IPS-20b (cell line): Measurements from ENCODE around the gene CDC23.
"Not testable (repeated sequence)": the region's sequence is repeated elsewhere in the genome, so short reads cannot be mapped to it uniquely, and the experiment has no call there.

Source experiments
- H3K27ac ChIP-seq: one replicate; pipeline ENCODE4 v1.5.1; 2013; ENCODE audit warnings: low read length
- H3K27me3 ChIP-seq: 2 replicates; pipeline ENCODE4 v1.6.1; 2013; ENCODE audit warnings: mild to moderate bottlenecking, low read length, inconsistent platforms; ENCODE audit not compliant: insufficient read depth
- H3K36me3 ChIP-seq: 2 replicates; pipeline ENCODE4 v1.6.1; 2013; ENCODE audit warnings: low read depth, mild to moderate bottlenecking, inconsistent platforms, low read length, moderate library complexity; ENCODE audit not compliant: insufficient read depth
- H3K4me1 ChIP-seq: 2 replicates; pipeline ENCODE4 v1.6.1; 2013; ENCODE audit warnings: mild to moderate bottlenecking, control low read depth, inconsistent platforms, low read length, moderate library complexity; ENCODE audit not compliant: insufficient read depth
- H3K4me3 ChIP-seq: 2 replicates; pipeline ENCODE4 v1.5.1; 2013; ENCODE audit warnings: mild to moderate bottlenecking, low read length, inconsistent platforms
- H3K9ac ChIP-seq: 2 replicates; pipeline ENCODE4 v1.6.1; 2013; ENCODE audit warnings: low read depth, mild to moderate bottlenecking, inconsistent platforms, low read length, moderate library complexity
- H3K9me3 ChIP-seq: 2 replicates; pipeline ENCODE4 v1.6.1; 2013; ENCODE audit warnings: mild to moderate bottlenecking, low read depth, low read length, inconsistent platforms; ENCODE audit not compliant: insufficient read depth

Gene CDC23

GRCh38 chr5:138170299-138170698 is 42.8 kb downstream of the CDC23 start:
- Histone ChIP-seq H3K27ac (no peak overlapping the region), H3K27me3 (no peaks in the 10 kb centered on the region), H3K9ac (no peak overlapping the region), H3K4me1 (no peaks in the 10 kb centered on the region), H3K36me3 (peaks cover 94% of the 10 kb centered on the region), H3K4me3 (no peak overlapping the region), H3K9me3 (no peaks in the 10 kb centered on the region)

- no peak overlapping the region for H3K27ac ChIP-seq
- no peaks in the 10 kb centered on the region for H3K27me3 ChIP-seq
- peaks cover 95% of the 10 kb centered on the region for H3K36me3 ChIP-seq
- no peak overlapping the region for H3K4me3 ChIP-seq
- no peaks in the 10 kb centered on the region for H3K9me3 ChIP-seq
- no peak overlapping the region for H3K9ac ChIP-seq
- no peaks in the 10 kb centered on the region for H3K4me1 ChIP-seq
Measured at GRCh38 chr5:138169124-138169523, 44.0 kb downstream of the CDC23 start.

GRCh38 chr5:138163721-138164120 is 49.4 kb downstream of the CDC23 start:
- Histone ChIP-seq H3K27me3 (no peaks in the 10 kb centered on the region), H3K9ac (no peak overlapping the region), H3K27ac (no peak overlapping the region), H3K36me3 (peaks cover 100% of the 10 kb centered on the region), H3K4me1 (no peaks in the 10 kb centered on the region), H3K9me3 (no peaks in the 10 kb centered on the region), H3K4me3 (no peak overlapping the region)

GRCh38 chr5:138160706-138161105 is 52.4 kb downstream of the CDC23 start:
- H3K27ac ChIP-seq = no peak overlapping the region
- H3K27me3 ChIP-seq = no peaks in the 10 kb centered on the region
- no peaks in the 10 kb centered on the region for H3K4me1 ChIP-seq
- peaks cover 95% of the 10 kb centered on the region for H3K36me3 ChIP-seq
- H3K9me3 ChIP-seq = no peaks in the 10 kb centered on the region
- H3K9ac ChIP-seq = no peak overlapping the region
- no peak overlapping the region for H3K4me3 ChIP-seq

GRCh38 chr5:138159666-138160065 is 53.5 kb downstream of the CDC23 start:
- peaks cover 84% of the 10 kb centered on the region for H3K36me3 ChIP-seq

GRCh38 chr5:138157626-138158025 is 55.5 kb downstream of the CDC23 start:
- H3K27me3 ChIP-seq = no peaks in the 10 kb centered on the region
- no peak overlapping the region for H3K4me3 ChIP-seq
- no peak overlapping the region for H3K27ac ChIP-seq
- no peaks in the 10 kb centered on the region for H3K4me1 ChIP-seq
- peaks cover 64% of the 10 kb centered on the region for H3K36me3 ChIP-seq
- H3K9me3 ChIP-seq = no peaks in the 10 kb centered on the region
- no peak overlapping the region for H3K9ac ChIP-seq

More at GRCh38 chr5:138159666-138160065, 53.5 kb downstream of the CDC23 start:
- Histone ChIP-seq H3K27ac (no peak overlapping the region), H3K4me1 (no peaks in the 10 kb centered on the region), H3K9ac (no peak overlapping the region), H3K4me3 (no peak overlapping the region), H3K27me3 (no peaks in the 10 kb centered on the region), H3K9me3 (no peaks in the 10 kb centered on the region)

- H3K4me3 ChIP-seq, H3K27ac ChIP-seq: not testable (repeated sequence)
- H3K36me3 ChIP-seq = peaks cover 47% of the 10 kb centered on the region
Measured at GRCh38 chr5:138155977-138156376, 57.1 kb downstream of the CDC23 start.

GRCh38 chr5:138149530-138149929 is 63.6 kb downstream of the CDC23 start:
- H3K27me3 ChIP-seq = no peaks in the 10 kb centered on the region
- no peaks in the 10 kb centered on the region for H3K36me3 ChIP-seq
- H3K9ac ChIP-seq = no peak overlapping the region
- H3K4me3 ChIP-seq = no peak overlapping the region
- no peaks in the 10 kb centered on the region for H3K4me1 ChIP-seq
- H3K9me3 ChIP-seq = no peaks in the 10 kb centered on the region
- no peak overlapping the region for H3K27ac ChIP-seq

More at GRCh38 chr5:138155977-138156376, 57.1 kb downstream of the CDC23 start:
- not testable (repeated sequence) for H3K9me3 ChIP-seq, H3K9ac ChIP-seq, H3K27me3 ChIP-seq, H3K4me1 ChIP-seq

- H3K27ac ChIP-seq = no peak overlapping the region
- H3K4me1 ChIP-seq = no peaks in the 10 kb centered on the region
- H3K27me3 ChIP-seq = no peaks in the 10 kb centered on the region
- H3K4me3 ChIP-seq = no peak overlapping the region
- no peak overlapping the region for H3K9ac ChIP-seq
- no peaks in the 10 kb centered on the region for H3K9me3 ChIP-seq
- H3K36me3 ChIP-seq = no peaks in the 10 kb centered on the region
Measured at GRCh38 chr5:138148811-138149210, 64.3 kb downstream of the CDC23 start.

- H3K27ac ChIP-seq, H3K36me3 ChIP-seq, H3K9ac ChIP-seq, H3K4me3 ChIP-seq, H3K4me1 ChIP-seq, H3K27me3 ChIP-seq, H3K9me3 ChIP-seq: not testable (repeated sequence)
Measured at GRCh38 chr5:138143578-138143977, 69.5 kb downstream of the CDC23 start.

- H3K27me3 ChIP-seq = no peaks in the 10 kb centered on the region
- H3K36me3 ChIP-seq = no peaks in the 10 kb centered on the region
- H3K9me3 ChIP-seq = no peaks in the 10 kb centered on the region
- H3K4me1 ChIP-seq = no peaks in the 10 kb centered on the region
- no peak overlapping the region for H3K9ac ChIP-seq
- no peak overlapping the region for H3K27ac ChIP-seq
- no peak overlapping the region for H3K4me3 ChIP-seq
Measured at GRCh38 chr5:138141734-138142133, 71.4 kb downstream of the CDC23 start.

GRCh38 chr5:138140268-138140667 is 72.9 kb downstream of the CDC23 start:
- Histone ChIP-seq H3K27me3 (no peaks in the 10 kb centered on the region), H3K36me3 (no peaks in the 10 kb centered on the region), H3K4me1 (no peaks in the 10 kb centered on the region), H3K9me3 (no peaks in the 10 kb centered on the region), H3K27ac (no peak overlapping the region), H3K4me3 (no peak overlapping the region), H3K9ac (no peak overlapping the region)

GRCh38 chr5:138139781-138140090 is 73.4 kb downstream of the CDC23 start:
- Histone ChIP-seq H3K27me3 (no peaks in the 10 kb centered on the region), H3K36me3 (no peaks in the 10 kb centered on the region), H3K27ac (no peak overlapping the region), H3K9ac (peak overlapping the region; percentile 5; the same call in 1 of the 2 replicates), H3K4me3 (peak overlapping the region; percentile 77), H3K9me3 (no peaks in the 10 kb centered on the region), H3K4me1 (no peaks in the 10 kb centered on the region)
